ENCODE data around the gene ZNF669.
"Not testable (repeated sequence)": the region's sequence is repeated elsewhere in the genome, so short reads cannot be mapped to it uniquely, and the experiment has no call there.

The ZNF669 gene

GRCh38 chr1:247103859-247104591 lies at the start of gene ZNF669:
Gene ZNF669 (minus strand): TSS chr1:247104356. CDS start chr1:247104199, 157 bp downstream.
- FAIRE-seq, result peak; percentile 92

GRCh38 chr1:247147781-247148180 lies 43.6 kb upstream of the ZNF669 start:
- no peak for FAIRE-seq

GRCh38 chr1:247147120-247147519 lies 43.0 kb upstream of the ZNF669 start:
- not testable (repeated sequence) for FAIRE-seq

GRCh38 chr1:247146671-247147070 lies 42.5 kb upstream of the ZNF669 start:
- no peak for FAIRE-seq

- no peak for FAIRE-seq
Observed at GRCh38 chr1:247145279-247145678, 41.1 kb upstream of the ZNF669 start.

GRCh38 chr1:247139557-247139956 lies 35.4 kb upstream of the ZNF669 start:
- FAIRE-seq, result not testable (repeated sequence)

GRCh38 chr1:247131236-247131635 lies 27.1 kb upstream of the ZNF669 start:
- FAIRE-seq, result no peak

GRCh38 chr1:247127519-247128282 lies 23.5 kb upstream of the ZNF669 start:
- not testable (repeated sequence) for FAIRE-seq

- FAIRE-seq, result not testable (repeated sequence)
Observed at GRCh38 chr1:247126601-247127000, 22.4 kb upstream of the ZNF669 start.

- FAIRE-seq, result peak; percentile 97
Observed at GRCh38 chr1:247126166-247126565, 22.0 kb upstream of the ZNF669 start.

GRCh38 chr1:247121382-247121781 lies 17.2 kb upstream of the ZNF669 start:
- FAIRE-seq, result no peak

- not testable (repeated sequence) for FAIRE-seq
Observed at GRCh38 chr1:247120408-247120668, 16.2 kb upstream of the ZNF669 start.

GRCh38 chr1:247119600-247120407 lies 15.6 kb upstream of the ZNF669 start:
- no peak for FAIRE-seq

GRCh38 chr1:247118946-247119446 lies 14.8 kb upstream of the ZNF669 start:
- no peak for FAIRE-seq

- FAIRE-seq, result no peak
Observed at GRCh38 chr1:247115545-247115944, 11.4 kb upstream of the ZNF669 start.

- no peak for FAIRE-seq
Observed at GRCh38 chr1:247115141-247115510, 11.0 kb upstream of the ZNF669 start.

- no peak for FAIRE-seq
Observed at GRCh38 chr1:247114351-247115140, 10.4 kb upstream of the ZNF669 start.

- no peak for FAIRE-seq
Observed at GRCh38 chr1:247113733-247114271, 9.6 kb upstream of the ZNF669 start.

GRCh38 chr1:247113094-247113497 lies 8.9 kb upstream of the ZNF669 start:
- FAIRE-seq, result no peak

- no peak for FAIRE-seq
Observed at GRCh38 chr1:247112479-247112781, 8.3 kb upstream of the ZNF669 start.

GRCh38 chr1:247111700-247112478 lies 7.7 kb upstream of the ZNF669 start:
- no peak for FAIRE-seq

GRCh38 chr1:247111259-247111699 lies 7.1 kb upstream of the ZNF669 start:
- no peak for FAIRE-seq
